Measurements from ENCODE around the gene PTN. TPM values are rescaled to one million over a fixed set of nuclear protein-coding genes. Genes with fewer than 3 reads are reported as not detected.

The PTN gene
- total RNA-seq, 2 donors from 2014 or later: not detected

DNA sequence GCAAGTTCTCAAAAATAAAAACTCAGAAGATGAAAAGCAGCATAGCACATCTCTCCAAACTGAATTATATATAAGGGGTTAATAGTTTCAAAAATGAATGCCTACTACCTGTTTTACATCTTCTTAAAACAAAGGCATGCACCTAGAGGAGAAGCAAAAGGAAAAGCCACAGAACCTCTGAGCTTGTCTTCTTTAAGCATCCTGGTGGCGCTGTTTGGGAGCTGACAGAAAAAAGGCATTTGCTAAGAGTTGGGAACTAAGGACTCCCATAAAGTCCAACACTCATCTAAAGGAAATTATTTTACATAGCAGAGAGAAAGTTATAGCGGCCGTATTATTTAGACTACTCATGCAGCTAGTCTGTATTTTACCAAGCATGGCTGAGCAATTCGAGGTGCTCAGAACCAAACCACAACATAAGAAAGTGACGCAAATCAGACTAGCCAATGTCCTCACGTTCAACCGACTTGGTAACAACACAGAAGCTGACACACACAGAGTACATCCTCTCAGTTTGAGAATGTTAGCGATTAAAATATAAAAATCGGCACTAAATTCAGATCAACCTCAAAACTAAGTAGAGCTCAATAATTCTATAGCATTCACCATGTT lies 38.8 kb downstream of the PTN start:
- H3K27ac Mint-ChIP-seq: no peak overlapping the region
- H3K4me1 Mint-ChIP-seq: no peaks in the 10 kb centered on the region
- no peaks in the 10 kb centered on the region for H3K9me3 ChIP-seq (ENCODE audit: control insufficient read depth, low read length, poor library complexity, severe bottlenecking)
- no peak for DNase-seq
- H3K27me3 Mint-ChIP-seq: no peaks in the 10 kb centered on the region
- no peak for ATAC-seq
- H3K36me3 Mint-ChIP-seq (ENCODE audit: low read depth): no peaks in the 10 kb centered on the region
- H3K4me3 Mint-ChIP-seq: no peak overlapping the region

GRCh38 chr7:137304165-137304564 lies 39.4 kb downstream of the PTN start:
- Mint-ChIP-seq H3K27me3 (no peaks in the 10 kb centered on the region), H3K27ac (no peak overlapping the region), H3K4me3 (no peak overlapping the region), H3K4me1 (no peaks in the 10 kb centered on the region), H3K36me3 (ENCODE audit: low read depth) (no peaks in the 10 kb centered on the region)
- no peak for ATAC-seq
- no peak for DNase-seq
- no peaks in the 10 kb centered on the region for H3K9me3 ChIP-seq (ENCODE audit: control insufficient read depth, low read length, poor library complexity, severe bottlenecking)

- H3K27ac Mint-ChIP-seq: no peak overlapping the region
- H3K9me3 ChIP-seq (ENCODE audit: control insufficient read depth, low read length, poor library complexity, severe bottlenecking): no peaks in the 10 kb centered on the region
- H3K27me3 Mint-ChIP-seq: no peaks in the 10 kb centered on the region
- no peak overlapping the region for H3K4me3 Mint-ChIP-seq
- no peaks in the 10 kb centered on the region for H3K4me1 Mint-ChIP-seq
- H3K36me3 Mint-ChIP-seq (ENCODE audit: low read depth): no peaks in the 10 kb centered on the region
- DNase-seq (no peak), ATAC-seq (no peak)
Measured at GRCh38 chr7:137302081-137302480, 41.5 kb downstream of the PTN start.

DNA sequence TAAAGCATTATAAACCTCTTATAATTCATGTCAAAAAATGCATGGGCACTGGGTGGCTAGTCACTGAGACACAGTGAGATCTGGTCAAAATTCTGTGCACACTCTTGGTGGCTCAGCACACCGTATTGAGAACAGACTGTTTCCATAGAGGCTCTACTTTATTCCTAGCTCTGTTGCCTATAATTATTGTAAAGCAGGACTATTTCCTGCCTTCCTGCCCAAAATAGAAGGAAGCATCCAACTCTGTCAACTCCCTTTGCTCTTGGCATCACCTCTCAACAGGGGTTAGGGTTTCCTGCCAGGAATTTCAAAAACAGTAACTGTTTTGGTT lies 45.1 kb downstream of the PTN start:
- no peaks in the 10 kb centered on the region for H3K9me3 ChIP-seq (ENCODE audit: control insufficient read depth, low read length, poor library complexity, severe bottlenecking)
- DNase-seq: no peak
- no peak overlapping the region for H3K4me3 Mint-ChIP-seq
- no peak for ATAC-seq
- H3K27ac Mint-ChIP-seq: no peak overlapping the region
- no peaks in the 10 kb centered on the region for H3K27me3 Mint-ChIP-seq
- H3K36me3 Mint-ChIP-seq (ENCODE audit: low read depth): no peaks in the 10 kb centered on the region
- H3K4me1 Mint-ChIP-seq: no peaks in the 10 kb centered on the region

DNA sequence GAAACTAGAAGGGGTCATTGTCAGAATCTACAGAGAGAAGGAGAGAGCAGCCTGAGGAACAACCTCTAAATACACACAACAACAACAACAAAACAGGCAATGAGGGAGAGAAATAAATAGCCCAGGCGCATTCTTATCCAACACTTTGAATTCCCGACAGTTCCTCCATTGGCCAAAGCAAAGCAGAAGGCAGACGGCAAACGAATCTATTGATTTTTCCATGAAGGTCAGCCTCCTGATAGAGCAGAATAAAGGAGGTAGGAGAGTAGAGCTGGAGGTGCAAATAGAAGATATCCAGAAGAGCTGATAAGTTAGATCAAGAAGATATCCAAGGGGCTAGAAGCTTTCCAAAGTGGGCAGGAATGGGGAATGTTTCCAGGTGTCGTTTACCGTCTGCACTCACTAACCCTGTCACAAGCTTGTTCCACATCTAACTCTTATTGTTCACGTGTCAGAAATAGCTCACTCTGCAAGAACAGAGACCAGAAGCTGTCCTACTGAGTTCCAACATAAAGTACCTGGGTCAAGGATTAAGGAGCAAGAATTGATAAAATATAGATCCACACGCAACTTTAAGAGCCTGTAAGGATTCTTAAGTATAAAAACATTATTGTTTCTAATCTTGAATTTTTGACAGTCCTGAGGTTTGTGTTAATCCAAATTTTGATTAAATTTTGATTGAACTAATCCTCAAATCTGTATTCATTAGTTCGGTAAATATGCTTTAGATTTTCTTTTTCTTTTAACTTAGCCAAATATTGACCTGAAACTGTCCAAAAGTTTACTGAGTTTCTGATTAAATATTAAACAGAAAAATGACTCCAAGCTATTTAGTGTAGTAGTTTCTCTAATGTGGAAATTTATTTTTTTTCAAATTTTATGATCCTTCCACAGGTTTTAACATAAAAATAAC lies 45.7 kb downstream of the PTN start:
- ATAC-seq (no peak), DNase-seq (no peak)
- Mint-ChIP-seq H3K4me3 (no peak overlapping the region), H3K4me1 (no peaks in the 10 kb centered on the region), H3K36me3 (ENCODE audit: low read depth) (no peaks in the 10 kb centered on the region), H3K27ac (no peak overlapping the region), H3K27me3 (no peaks in the 10 kb centered on the region)
- H3K9me3 ChIP-seq (ENCODE audit: control insufficient read depth, low read length, poor library complexity, severe bottlenecking): no peaks in the 10 kb centered on the region

GRCh38 chr7:137296576-137296975 lies 47.0 kb downstream of the PTN start:
- H3K4me1 Mint-ChIP-seq: no peaks in the 10 kb centered on the region
- ATAC-seq (no peak), DNase-seq (no peak)
- no peaks in the 10 kb centered on the region for H3K9me3 ChIP-seq (ENCODE audit: control insufficient read depth, low read length, poor library complexity, severe bottlenecking)
- no peak overlapping the region for H3K4me3 Mint-ChIP-seq
- no peaks in the 10 kb centered on the region for H3K36me3 Mint-ChIP-seq (ENCODE audit: low read depth)
- H3K27me3 Mint-ChIP-seq: no peaks in the 10 kb centered on the region
- H3K27ac Mint-ChIP-seq: no peak overlapping the region

- Mint-ChIP-seq H3K4me3 (no peak overlapping the region), H3K36me3 (ENCODE audit: low read depth) (no peaks in the 10 kb centered on the region), H3K4me1 (no peaks in the 10 kb centered on the region), H3K27ac (no peak overlapping the region), H3K27me3 (no peaks in the 10 kb centered on the region)
- ATAC-seq: no peak
- H3K9me3 ChIP-seq (ENCODE audit: control insufficient read depth, low read length, poor library complexity, severe bottlenecking): no peaks in the 10 kb centered on the region
- DNase-seq: no peak
Measured at GRCh38 chr7:137295739-137296324, 47.7 kb downstream of the PTN start.

- H3K9me3 ChIP-seq (ENCODE audit: control insufficient read depth, low read length, poor library complexity, severe bottlenecking): no peaks in the 10 kb centered on the region
- H3K27me3 Mint-ChIP-seq: no peaks in the 10 kb centered on the region
- ATAC-seq (no peak), DNase-seq (no peak)
- no peak overlapping the region for H3K27ac Mint-ChIP-seq
- no peaks in the 10 kb centered on the region for H3K4me1 Mint-ChIP-seq
- no peak overlapping the region for H3K4me3 Mint-ChIP-seq
- no peaks in the 10 kb centered on the region for H3K36me3 Mint-ChIP-seq (ENCODE audit: low read depth)
Measured at GRCh38 chr7:137289101-137289500, 54.4 kb downstream of the PTN start.

GRCh38 chr7:137287651-137288258 lies 55.8 kb downstream of the PTN start:
- no peak overlapping the region for H3K27ac Mint-ChIP-seq
- no peaks in the 10 kb centered on the region for H3K4me1 Mint-ChIP-seq
- no peak for ATAC-seq
- no peaks in the 10 kb centered on the region for H3K9me3 ChIP-seq (ENCODE audit: control insufficient read depth, low read length, poor library complexity, severe bottlenecking)
- no peaks in the 10 kb centered on the region for H3K27me3 Mint-ChIP-seq
- no peak for DNase-seq
- no peak overlapping the region for H3K4me3 Mint-ChIP-seq
- H3K36me3 Mint-ChIP-seq (ENCODE audit: low read depth): no peaks in the 10 kb centered on the region

- no peaks in the 10 kb centered on the region for H3K4me1 Mint-ChIP-seq
- ATAC-seq (no peak), DNase-seq (no peak)
- H3K4me3 Mint-ChIP-seq: no peak overlapping the region
- H3K27ac Mint-ChIP-seq: no peak overlapping the region
- no peaks in the 10 kb centered on the region for H3K27me3 Mint-ChIP-seq
- H3K36me3 Mint-ChIP-seq (ENCODE audit: low read depth): no peaks in the 10 kb centered on the region
- H3K9me3 ChIP-seq (ENCODE audit: control insufficient read depth, low read length, poor library complexity, severe bottlenecking): no peaks in the 10 kb centered on the region
Measured at GRCh38 chr7:137283153-137283552, 60.4 kb downstream of the PTN start.

- DNase-seq: no peak
- no peak overlapping the region for H3K27ac Mint-ChIP-seq
- no peak for ATAC-seq
- no peak overlapping the region for H3K4me3 Mint-ChIP-seq
- H3K4me1 Mint-ChIP-seq: no peaks in the 10 kb centered on the region
- no peaks in the 10 kb centered on the region for H3K36me3 Mint-ChIP-seq (ENCODE audit: low read depth)
- no peaks in the 10 kb centered on the region for H3K27me3 Mint-ChIP-seq
- H3K9me3 ChIP-seq (ENCODE audit: control insufficient read depth, low read length, poor library complexity, severe bottlenecking): no peaks in the 10 kb centered on the region
Measured at GRCh38 chr7:137282043-137282442, 61.5 kb downstream of the PTN start.

DNA sequence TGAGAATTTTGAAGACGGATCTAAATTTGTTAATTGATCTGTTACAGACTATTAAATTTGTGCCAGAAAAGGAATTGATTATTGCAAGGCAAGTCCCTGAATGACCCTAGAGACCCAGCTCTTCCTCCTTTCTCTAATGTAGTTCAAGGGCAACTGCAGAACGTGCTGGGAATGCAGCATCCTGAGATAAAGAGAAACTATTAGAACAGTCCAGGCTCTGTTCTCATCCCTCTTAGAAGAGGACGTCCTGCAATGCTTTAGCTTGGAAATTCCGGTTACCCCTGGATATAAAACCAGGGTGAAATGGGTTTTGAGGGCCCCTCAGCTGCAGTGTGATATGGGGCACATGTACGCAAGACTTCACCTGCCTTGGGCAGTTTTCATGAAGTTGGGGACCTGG lies 67.3 kb downstream of the PTN start:
- ATAC-seq (no peak), DNase-seq (no peak)
- no peaks in the 10 kb centered on the region for H3K27me3 Mint-ChIP-seq
- H3K4me1 Mint-ChIP-seq: no peaks in the 10 kb centered on the region
- H3K36me3 Mint-ChIP-seq (ENCODE audit: low read depth): no peaks in the 10 kb centered on the region
- no peaks in the 10 kb centered on the region for H3K9me3 ChIP-seq (ENCODE audit: control insufficient read depth, low read length, poor library complexity, severe bottlenecking)
- H3K27ac Mint-ChIP-seq: no peak overlapping the region
- H3K4me3 Mint-ChIP-seq: no peak overlapping the region

- Mint-ChIP-seq H3K27me3 (no peaks in the 10 kb centered on the region), H3K4me3 (no peak overlapping the region), H3K27ac (no peak overlapping the region), H3K4me1 (no peaks in the 10 kb centered on the region), H3K36me3 (ENCODE audit: low read depth) (no peaks in the 10 kb centered on the region)
- DNase-seq (no peak), ATAC-seq (no peak)
- no peaks in the 10 kb centered on the region for H3K9me3 ChIP-seq (ENCODE audit: control insufficient read depth, low read length, poor library complexity, severe bottlenecking)
Measured at GRCh38 chr7:137272249-137272648, 71.3 kb downstream of the PTN start.

Measured in T-helper 17 cell (primary cell).